Left lobe of liver (tissue), 2 donors: ENCODE data around the gene CFAP410. TPM values are rescaled to one million over a fixed set of nuclear protein-coding genes. Genes with fewer than 3 reads are reported as not detected.
"Not testable (repeated sequence)": the region's sequence is repeated elsewhere in the genome, so short reads cannot be mapped to it uniquely, and the experiment has no call there.

Experiments
- ATAC-seq: fragments of 200-7000 bp; cut with Tn5 transposase; one replicate; pipeline ENCODE4 v1.9.1; 2020; ENCODE audit warnings: mild to moderate bottlenecking, moderate library complexity
- DNase-seq: peaks from one replicate; pipeline ENCODE4 v3.0.0-alpha.2; 2020; ENCODE audit warnings: low spot score
- total RNA-seq: library from RNA; stranded (reverse); gene quantifications from one replicate; pipeline ENCODE4 v1.2.1, GENCODE V29; 2021
- donor health status: DM: no; HTN: no; CAD: no; lungs with moderate emphysema.
- donor health status: DM: no; HTN: yes; CAD: no.

The CFAP410 gene
- total RNA-seq, 1 donor from 2014 or later, result 13.9 TPM

DNA sequence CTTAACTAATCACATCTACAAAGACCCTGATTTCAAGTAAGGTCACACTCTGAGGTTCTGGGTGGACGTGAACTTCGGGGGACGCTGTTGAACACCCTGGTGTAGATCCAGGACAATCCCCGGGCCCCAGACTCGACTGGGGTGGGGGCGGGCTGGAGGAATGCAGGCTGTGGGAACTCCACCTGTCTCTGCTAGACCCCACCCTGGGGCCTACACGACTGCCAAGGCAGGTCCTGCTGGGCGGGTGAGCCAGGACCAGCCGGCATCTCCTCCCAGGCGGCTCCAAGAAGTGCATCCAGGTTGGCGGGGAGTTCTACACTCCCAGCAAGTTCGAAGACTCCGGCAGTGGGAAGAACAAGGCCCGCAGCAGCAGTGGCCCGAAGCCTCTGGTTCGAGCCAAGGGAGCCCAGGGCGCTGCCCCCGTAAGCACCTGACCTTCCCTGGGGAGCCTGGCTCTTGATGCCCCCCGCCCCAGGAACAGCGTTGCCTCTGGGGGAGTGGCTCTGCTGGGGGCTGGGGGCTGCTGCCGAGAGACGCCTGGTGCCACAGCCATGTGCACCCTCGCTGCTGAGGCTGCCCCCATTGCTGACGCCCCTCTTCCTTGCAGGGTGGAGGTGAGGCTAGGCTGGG lies 49.7 kb downstream of the CFAP410 start:
- ATAC-seq (no peak), DNase-seq (no peak)

- DNase-seq (no peak), ATAC-seq (no peak)
Observed at GRCh38 chr21:44288251-44289110, 50.7 kb downstream of the CFAP410 start.

- ATAC-seq (no peak), DNase-seq (no peak)
Observed at GRCh38 chr21:44286716-44287632, 52.2 kb downstream of the CFAP410 start.

- no peak for DNase-seq
- no peak for ATAC-seq
Observed at GRCh38 chr21:44286086-44286715, 53.0 kb downstream of the CFAP410 start.

- ATAC-seq (no peak), DNase-seq (no peak)
Observed at GRCh38 chr21:44285138-44285992, 53.8 kb downstream of the CFAP410 start, which contains the start of gene AIRE. AIRE (plus strand) TSS chr21:44285876; CDS start chr21:44286007, 131 bp downstream.

GRCh38 chr21:44283948-44284347 lies 55.2 kb downstream of the CFAP410 start:
- no peak for DNase-seq
- no peak for ATAC-seq

DNA sequence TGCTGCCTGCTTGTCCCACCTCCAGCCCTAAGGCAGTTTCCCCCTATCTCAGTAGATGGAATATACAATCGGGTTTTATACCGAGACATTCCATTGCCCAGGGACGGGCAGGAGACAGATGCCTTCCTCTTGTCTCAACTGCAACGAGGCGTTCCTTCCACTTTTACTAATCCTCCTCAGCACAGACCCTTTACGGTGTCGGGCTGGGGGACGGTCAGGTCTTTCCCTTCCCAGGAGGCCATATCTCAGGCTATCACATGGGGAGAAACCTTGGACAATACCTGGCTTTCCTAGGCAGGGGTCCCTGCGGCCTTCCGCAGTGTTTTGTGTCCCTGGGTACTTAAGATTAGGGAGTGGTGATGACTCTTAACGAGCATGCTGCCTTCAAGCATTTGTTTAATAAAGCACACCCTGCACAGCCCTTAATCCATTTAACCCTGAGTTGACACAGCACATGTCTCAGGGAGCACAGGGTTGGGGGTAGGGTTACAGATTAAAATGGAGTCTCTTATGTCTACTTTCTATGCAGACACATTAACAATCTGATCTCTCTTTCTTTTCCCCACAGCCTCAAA lies 55.9 kb downstream of the CFAP410 start:
- DNase-seq, ATAC-seq: not testable (repeated sequence)

- ATAC-seq (no peak), DNase-seq (no peak)
Observed at GRCh38 chr21:44282370-44282769, 56.8 kb downstream of the CFAP410 start.

DNA sequence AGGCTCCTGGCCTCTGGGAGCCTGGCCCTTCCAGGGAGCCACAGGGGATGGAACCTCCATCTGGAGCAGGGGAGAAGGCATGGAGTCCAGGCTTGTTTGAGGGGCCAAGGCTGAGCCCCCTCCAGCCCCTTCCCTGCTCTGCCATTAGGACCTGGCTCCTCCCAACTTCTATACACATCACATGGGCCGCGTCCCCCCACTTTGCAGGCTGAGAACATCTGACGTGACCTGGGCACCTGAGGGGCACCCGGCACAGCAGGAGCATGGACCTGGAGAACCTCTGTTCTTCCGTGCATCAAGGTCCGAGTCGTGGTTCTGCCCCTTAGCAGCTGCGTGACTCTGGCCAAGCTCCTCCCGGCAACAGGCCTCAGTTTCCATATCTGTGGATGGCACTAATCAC lies 57.4 kb downstream of the CFAP410 start:
- DNase-seq (no peak), ATAC-seq (no peak)

DNA sequence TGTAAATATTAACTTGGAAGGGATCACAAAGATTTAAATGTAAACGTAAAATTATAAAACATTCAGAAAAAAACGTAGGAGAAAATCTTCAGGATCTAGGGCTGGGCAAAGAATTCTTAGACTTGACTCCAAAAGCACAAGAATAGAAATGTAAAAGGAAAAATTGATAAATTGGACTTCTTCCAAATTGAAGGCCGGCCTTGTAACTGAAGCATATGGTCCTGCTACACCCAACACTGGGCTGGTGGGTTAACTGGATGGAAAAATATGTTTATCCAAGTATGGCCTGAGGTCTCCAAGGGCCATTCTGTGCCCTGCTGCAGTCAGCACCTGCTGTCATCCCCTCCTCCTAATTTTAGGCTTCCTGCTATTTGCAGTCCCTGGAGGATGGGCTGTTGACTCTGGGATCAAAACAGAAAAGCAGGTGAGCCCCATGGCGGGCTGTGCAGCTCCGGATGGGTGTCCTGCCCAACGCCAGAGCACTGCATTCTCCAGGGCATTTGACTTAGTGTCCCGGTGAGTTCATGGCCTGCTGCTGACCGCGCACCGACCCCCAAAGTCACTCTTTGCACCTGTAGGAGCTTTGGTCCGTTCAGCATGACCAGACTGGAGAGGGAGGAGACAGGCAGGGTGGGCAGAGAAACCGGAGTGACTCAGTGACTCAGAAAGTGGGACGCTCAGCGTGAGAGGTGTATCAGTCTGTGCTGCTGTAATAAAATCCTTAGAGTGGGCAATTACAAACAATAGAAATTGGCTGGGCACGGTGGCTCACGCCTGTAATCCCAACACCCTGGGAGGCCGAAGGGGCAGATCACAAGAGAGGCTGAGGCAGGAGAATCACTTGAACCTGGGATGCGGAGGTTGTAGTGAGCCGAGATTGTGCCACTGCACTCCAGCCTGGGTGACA lies 59.6 kb downstream of the CFAP410 start:
- ATAC-seq (no peak), DNase-seq (no peak)

Other genes with a start within 250 kb of the CFAP410 start
- 4.8 TPM for gene PWP2, start 232.0 kb downstream of the CFAP410 start, total RNA-seq
- gene GATD3, start 205.7 kb downstream of the CFAP410 start, total RNA-seq, result 41.2 TPM
- gene ICOSLG, start 98.4 kb downstream of the CFAP410 start, total RNA-seq, result 3.8 TPM
- gene DNMT3L, start 77.5 kb downstream of the CFAP410 start, total RNA-seq, result 1.1 TPM
- not detected for gene AIRE, start 53.5 kb downstream of the CFAP410 start, total RNA-seq
- gene PFKL, start 39.3 kb downstream of the CFAP410 start, total RNA-seq, result 97.6 TPM
- gene TRPM2, start 14.2 kb upstream of the CFAP410 start, total RNA-seq, result 1.4 TPM
- 22.0 TPM for gene LRRC3, start 116.1 kb upstream of the CFAP410 start, total RNA-seq
- gene KRTAP10-1, start 200.8 kb upstream of the CFAP410 start, total RNA-seq, result not detected
- gene KRTAP10-2, start 212.1 kb upstream of the CFAP410 start, total RNA-seq, result not detected
- gene KRTAP10-3, start 219.4 kb upstream of the CFAP410 start, total RNA-seq, result not detected
- gene KRTAP10-4, start 234.3 kb upstream of the CFAP410 start, total RNA-seq, result not detected
- gene KRTAP10-5, start 241.2 kb upstream of the CFAP410 start, total RNA-seq, result not detected